GM18861 (cell line): Measurements from ENCODE around the gene CD226.

ENCODE experiments used
- ATAC-seq: cut with Tn5 transposase; IDR thresholded peaks from one replicate; pipeline ENCODE4 v1.9.1; 2021; ENCODE audit not compliant: unreplicated experiment

Gene CD226

DNA sequence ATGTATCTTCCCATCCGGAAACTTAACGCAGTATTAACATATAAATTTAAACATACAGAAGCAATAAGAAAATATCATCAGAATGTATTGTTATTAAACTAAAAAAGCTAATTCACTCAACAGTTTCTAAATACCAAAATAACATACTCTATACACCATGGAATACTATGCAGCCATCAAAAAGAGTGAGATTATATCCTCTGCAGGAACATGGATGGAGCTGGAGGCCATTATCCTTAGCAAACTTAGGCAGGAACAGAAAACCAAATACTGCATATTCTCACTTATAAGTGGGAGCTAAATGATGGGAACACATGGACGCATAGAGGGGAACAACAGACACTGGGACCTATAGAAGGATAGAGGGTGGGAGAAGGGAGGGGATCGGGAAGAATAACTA is 127.1 kb downstream of the CD226 start:
- ATAC-seq: no peak

- no peak for ATAC-seq
These were observed 128.2 kb downstream of the CD226 start for GRCh38 chr18:69819460-69819859.

DNA sequence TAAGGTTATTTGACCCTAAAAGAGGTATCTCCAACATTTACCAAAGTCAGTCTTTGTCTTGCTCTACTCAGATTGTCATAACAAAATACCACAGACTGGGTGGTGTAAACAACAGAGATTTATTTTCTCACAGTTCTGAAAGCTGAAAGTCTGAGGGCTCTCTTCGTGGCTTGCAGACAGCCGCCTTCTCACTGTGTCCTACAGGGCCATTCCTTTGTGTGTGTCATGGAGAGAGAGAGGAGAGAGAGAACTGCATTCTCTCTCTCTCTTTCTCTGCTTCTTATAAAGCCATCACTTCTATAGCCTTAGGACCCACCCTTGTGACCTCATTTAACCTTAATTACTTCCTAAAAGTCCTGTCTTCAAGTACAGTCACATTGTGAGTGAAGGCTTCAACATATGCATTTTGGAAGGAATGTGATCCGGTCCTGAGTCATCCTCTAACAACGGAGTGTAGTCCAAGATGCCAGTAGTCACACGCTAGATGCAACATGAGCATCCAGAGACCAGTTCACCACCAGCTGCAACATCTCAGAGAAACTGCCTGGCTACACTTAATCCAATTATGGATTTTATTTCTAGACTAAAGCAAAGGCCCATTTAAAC is 130.2 kb downstream of the CD226 start:
- ATAC-seq: no peak

DNA sequence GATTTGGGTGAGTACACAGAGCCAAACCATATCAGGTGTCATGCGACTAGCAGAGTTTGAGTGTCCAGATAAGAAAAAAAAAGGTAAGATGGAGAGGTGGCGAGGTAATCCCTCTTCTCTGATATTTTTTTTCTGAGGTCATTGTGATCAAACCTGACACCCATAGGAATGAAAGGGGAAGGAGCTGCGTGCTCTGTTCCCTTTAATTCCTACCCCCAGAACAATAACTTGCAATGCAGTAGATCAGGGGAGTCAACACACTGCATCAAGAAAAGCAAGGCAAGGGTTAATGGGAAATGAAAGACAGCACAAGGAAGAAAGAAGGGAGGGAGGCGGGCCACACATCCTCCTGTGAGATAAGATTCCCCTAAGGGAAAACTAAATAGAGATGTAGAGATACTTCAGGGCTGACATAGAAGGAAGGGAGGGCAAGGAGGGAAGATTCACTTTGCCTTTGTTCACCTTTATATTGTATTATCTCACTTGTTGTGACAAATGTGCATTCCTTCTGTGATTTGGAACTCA is 132.8 kb downstream of the CD226 start:
- ATAC-seq: no peak

DNA sequence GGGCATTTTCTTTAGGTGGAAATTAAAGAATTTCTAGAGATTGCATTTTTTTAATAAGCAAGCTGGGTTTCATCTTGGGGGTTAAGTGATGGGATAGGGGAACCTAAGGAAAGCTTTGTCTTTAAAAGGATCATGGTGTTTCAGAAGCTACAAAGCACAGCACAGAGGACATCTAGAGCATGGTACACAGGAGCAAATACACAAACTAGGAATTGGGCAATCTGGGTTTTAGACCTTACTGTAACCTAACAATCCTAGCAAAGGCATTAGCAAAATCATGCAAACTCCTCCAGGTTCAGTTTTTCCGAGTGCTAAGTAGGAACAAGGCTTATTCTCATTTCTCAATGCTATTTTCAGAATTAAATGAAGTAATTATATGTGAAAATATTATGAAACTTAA is 134.1 kb downstream of the CD226 start:
- no peak for ATAC-seq

DNA sequence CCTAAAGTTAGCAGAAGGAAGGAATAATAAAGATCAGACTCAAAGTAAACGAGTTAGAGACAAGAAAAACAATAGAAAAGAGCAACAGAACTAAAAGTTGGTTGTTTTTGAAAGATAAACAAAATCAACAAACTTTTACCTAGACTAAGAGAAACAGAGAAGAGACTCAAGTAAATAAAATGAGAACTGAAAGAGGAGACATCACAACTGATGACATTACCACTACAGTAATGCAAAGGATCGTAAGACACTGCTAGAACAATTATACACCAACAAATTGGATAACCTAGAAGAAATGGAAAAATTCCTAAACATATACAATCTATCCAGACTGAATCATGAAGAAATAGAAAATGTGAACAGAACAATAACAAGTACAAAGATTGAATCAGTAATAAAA is 139.3 kb downstream of the CD226 start:
- ATAC-seq: no peak

- ATAC-seq: no peak
These were observed 142.7 kb downstream of the CD226 start for GRCh38 chr18:69804776-69805501.
